Keratinocyte (primary cell): Measurements from ENCODE around the gene SMCO4. TPM values are rescaled to one million over a fixed set of nuclear protein-coding genes. Genes with fewer than 3 reads are reported as not detected.

Experiments used
- DNase-seq: peaks from one replicate; pipeline ENCODE4 v3.0.0-alpha.2; 2011; ENCODE audit warnings: low read depth, missing footprints, low spot score
- FAIRE-seq: peaks from 2 replicates; lab custom pipeline; 2011; peaks lifted over from hg19 to GRCh38; lab: Jason Lieb, UNC
- H2AFZ ChIP-seq: 2 replicates; pipeline ENCODE4 v1.6.0; 2012; ENCODE audit warnings: low read length, control low read depth, inconsistent platforms; ENCODE audit not compliant: control insufficient read depth
- H3K27ac ChIP-seq: 2 replicates; pipeline ENCODE4 v1.5.1; 2011; ENCODE audit warnings: low read length; ENCODE audit not compliant: control insufficient read depth, insufficient read depth
- H3K27me3 ChIP-seq: 3 replicates; pipeline ENCODE4 v1.6.0; 2011; ENCODE audit warnings: low read length; ENCODE audit not compliant: control insufficient read depth, insufficient read depth; ENCODE audit errors: extremely low read depth
- H3K36me3 ChIP-seq, 2 experiments: 2 replicates in 1 of 2; 3 replicates in 1 of 2; pipeline ENCODE4 v1.5.1; 2011; ENCODE audit warnings: low read length in 2 of 2, mild to moderate bottlenecking in 1 of 2; ENCODE audit not compliant: control insufficient read depth in 2 of 2, insufficient read depth in 2 of 2; ENCODE audit errors: extremely low read depth in 1 of 2
- H3K4me1 ChIP-seq: 3 replicates; pipeline ENCODE4 v1.5.1; 2011; ENCODE audit warnings: low read length; ENCODE audit not compliant: control insufficient read depth, insufficient read depth; ENCODE audit errors: extremely low read depth
- H3K4me2 ChIP-seq: 3 replicates; pipeline ENCODE4 v1.6.0; 2011; ENCODE audit warnings: low read depth, low read length; ENCODE audit not compliant: control insufficient read depth, insufficient read depth; ENCODE audit errors: extremely low read depth
- H3K4me3 ChIP-seq, 3 experiments: fragments of 200-600 bp in 1 of 3; sonication (generic) in 1 of 3; 2 replicates in 2 of 3; 3 replicates in 1 of 3; pipeline ENCODE4 v1.5.1; 2011 to 2016; ENCODE audit warnings: low read length in 3 of 3, mild to moderate bottlenecking in 3 of 3, control low read depth in 2 of 3, inconsistent platforms in 1 of 3, low read depth in 1 of 3, mixed read lengths in 1 of 3, mixed run types in 1 of 3, moderate library complexity in 1 of 3; ENCODE audit not compliant: control insufficient read depth in 2 of 3, insufficient read depth in 2 of 3; ENCODE audit errors: extremely low read depth in 1 of 3
- H3K79me2 ChIP-seq: 2 replicates; pipeline ENCODE4 v1.6.0; 2012; ENCODE audit warnings: low read length; ENCODE audit not compliant: control insufficient read depth, insufficient read depth
- H3K9ac ChIP-seq: 3 replicates; pipeline ENCODE4 v1.6.0; 2011; ENCODE audit warnings: low read length; ENCODE audit not compliant: control insufficient read depth, insufficient read depth; ENCODE audit errors: extremely low read depth
- H3K9me1 ChIP-seq: 3 replicates; pipeline ENCODE4 v1.6.0; 2011; ENCODE audit warnings: low read length; ENCODE audit not compliant: control insufficient read depth, insufficient read depth; ENCODE audit errors: extremely low read depth
- H3K9me3 ChIP-seq: 2 replicates; pipeline ENCODE4 v1.5.1; 2012; ENCODE audit warnings: low read depth, low read length; ENCODE audit not compliant: control insufficient read depth
- H4K20me1 ChIP-seq: 3 replicates; pipeline ENCODE4 v1.6.0; 2011; ENCODE audit warnings: low read length; ENCODE audit not compliant: control insufficient read depth, insufficient read depth; ENCODE audit errors: extremely low read depth
- EZH2 ChIP-seq: IDR thresholded peaks from one replicate; pipeline ENCODE4 v1.6.1; 2012; ENCODE audit warnings: inconsistent platforms, mild to moderate bottlenecking, low read length, moderate library complexity
- dilution Hi-C: fragments of 300-500 bp; cut with MboI; formaldehyde crosslinking; loops from one replicate; pipeline ENCODE4 v1.7.0; 2020; ENCODE audit warnings: low sequenced_read_pairs; ENCODE audit not compliant: extremely low pct_ligation_motif_present
- polyA plus RNA-seq, 5 experiments: library from polyadenylated mRNA; depleted of rRNA in 3 of 5; stranded (reverse) in 3 of 5; stranded (forward) in 1 of 5; unstranded in 1 of 5; fragments of >200 nt; gene quantifications; 1 replicate in 1 of 5; 2 replicates in 3 of 5; 3 replicates in 1 of 5; pipeline versions ENCODE4 v1.2.1 to v1.2.3, GENCODE V29; 2011 to 2012; ENCODE audit warnings: missing spikeins in 2 of 5, low read depth in 1 of 5, low replicate concordance in 1 of 5
- TF ChIP-seq, protein P1 (sequence below), 3 experiments: IDR thresholded peaks in 1 of 3; conservative IDR thresholded peaks in 1 of 3; optimal IDR thresholded peaks in 1 of 3; 2 replicates in 2 of 3; 3 replicates in 1 of 3; pipeline versions ENCODE3 to v1.5.1; 2011; ENCODE audit warnings: low read length in 3 of 3, mild to moderate bottlenecking in 3 of 3, moderate library complexity in 2 of 3, control low read depth in 1 of 3, inconsistent platforms in 1 of 3; ENCODE audit not compliant: insufficient read depth in 2 of 3; ENCODE audit errors: extremely low read depth in 1 of 3

The SMCO4 gene
- polyA plus RNA-seq, 1 donor (not counting 4 experiments of a cell fraction or from before 2014, with no cell fraction given): 1.5 TPM

DNA sequence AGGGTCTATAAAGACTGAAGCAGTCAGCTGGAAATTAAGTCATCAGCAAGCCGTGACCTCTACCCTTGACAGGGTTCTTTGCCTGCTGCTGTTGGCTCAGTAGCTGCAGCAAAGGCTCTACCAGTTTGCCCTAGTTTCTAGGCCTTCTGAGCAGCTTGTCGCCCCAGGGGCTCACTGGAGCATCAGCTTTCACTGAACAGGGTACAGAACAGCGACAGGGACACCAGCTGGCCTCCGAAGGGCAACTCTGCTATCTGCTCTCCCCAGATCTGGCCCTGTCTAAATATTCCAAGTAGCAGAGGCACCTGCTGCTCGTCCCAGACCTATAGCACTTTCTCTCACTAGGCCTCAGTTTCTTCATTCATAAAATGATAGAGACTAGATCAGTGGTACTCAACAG is 42.4 kb downstream of the SMCO4 start:
- DNase-seq: no peak
- Histone ChIP-seq H2AFZ (no peak overlapping the region), H3K79me2 (no peaks in the 10 kb centered on the region), H3K9me3 (no peaks in the 10 kb centered on the region), H3K4me3 (no peak overlapping the region), H3K4me2 (no peak overlapping the region), H3K9me1 (no peaks in the 10 kb centered on the region), H3K9ac (no peak overlapping the region), H3K27me3 (no peaks in the 10 kb centered on the region), H3K36me3 (no peaks in the 10 kb centered on the region), H3K27ac (no peak overlapping the region), H4K20me1 (no peaks in the 10 kb centered on the region), H3K4me1 (no peaks in the 10 kb centered on the region)
- dilution Hi-C loops: no loop called here
- FAIRE-seq: no peak
- TF ChIP-seq, protein P1, sequence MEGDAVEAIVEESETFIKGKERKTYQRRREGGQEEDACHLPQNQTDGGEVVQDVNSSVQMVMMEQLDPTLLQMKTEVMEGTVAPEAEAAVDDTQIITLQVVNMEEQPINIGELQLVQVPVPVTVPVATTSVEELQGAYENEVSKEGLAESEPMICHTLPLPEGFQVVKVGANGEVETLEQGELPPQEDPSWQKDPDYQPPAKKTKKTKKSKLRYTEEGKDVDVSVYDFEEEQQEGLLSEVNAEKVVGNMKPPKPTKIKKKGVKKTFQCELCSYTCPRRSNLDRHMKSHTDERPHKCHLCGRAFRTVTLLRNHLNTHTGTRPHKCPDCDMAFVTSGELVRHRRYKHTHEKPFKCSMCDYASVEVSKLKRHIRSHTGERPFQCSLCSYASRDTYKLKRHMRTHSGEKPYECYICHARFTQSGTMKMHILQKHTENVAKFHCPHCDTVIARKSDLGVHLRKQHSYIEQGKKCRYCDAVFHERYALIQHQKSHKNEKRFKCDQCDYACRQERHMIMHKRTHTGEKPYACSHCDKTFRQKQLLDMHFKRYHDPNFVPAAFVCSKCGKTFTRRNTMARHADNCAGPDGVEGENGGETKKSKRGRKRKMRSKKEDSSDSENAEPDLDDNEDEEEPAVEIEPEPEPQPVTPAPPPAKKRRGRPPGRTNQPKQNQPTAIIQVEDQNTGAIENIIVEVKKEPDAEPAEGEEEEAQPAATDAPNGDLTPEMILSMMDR (optimal IDR thresholded peaks at IDR 0.05 in 1 of 3, IDR thresholded peaks at IDR 0.05 in 1 of 3, conservative IDR thresholded peaks at IDR 0.05 in 1 of 3; ENCODE audit: extremely low read depth in 1 of 3, insufficient read depth in 2 of 3, low read length in 3 of 3): no peak
- TF ChIP-seq EZH2: no peak

DNA sequence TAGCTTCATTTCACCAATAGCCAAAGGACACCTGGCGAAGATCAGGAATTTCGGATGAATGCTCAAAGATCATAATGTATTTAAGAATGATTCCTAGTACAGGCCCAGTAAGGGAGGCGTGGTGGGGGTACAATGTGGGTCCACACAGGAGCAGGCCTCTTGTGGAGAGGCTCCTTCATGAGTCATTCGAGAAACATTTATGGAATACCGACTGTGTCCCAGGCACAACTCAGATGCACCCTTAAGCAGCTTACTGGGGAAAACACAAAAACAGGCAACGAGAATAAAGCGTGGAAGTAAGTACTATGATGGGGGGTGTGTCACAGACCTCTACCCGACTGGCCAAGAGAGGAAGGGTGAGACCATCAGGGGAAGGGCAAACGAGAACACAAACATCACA is 44.5 kb downstream of the SMCO4 start:
- no peak overlapping the region for H3K4me2 ChIP-seq
- FAIRE-seq (no peak), DNase-seq (no peak)
- H3K36me3 ChIP-seq: no peaks in the 10 kb centered on the region
- H3K9me1 ChIP-seq: no peaks in the 10 kb centered on the region
- H3K9ac ChIP-seq: no peak overlapping the region
- no peak overlapping the region for H3K27ac ChIP-seq
- no peaks in the 10 kb centered on the region for H3K4me1 ChIP-seq
- H3K27me3 ChIP-seq: no peaks in the 10 kb centered on the region
- dilution Hi-C loops: no loop called here
- H3K9me3 ChIP-seq: no peaks in the 10 kb centered on the region
- H4K20me1 ChIP-seq: no peaks in the 10 kb centered on the region
- TF ChIP-seq, protein P1 (optimal IDR thresholded peaks at IDR 0.05 in 1 of 3, IDR thresholded peaks at IDR 0.05 in 1 of 3, conservative IDR thresholded peaks at IDR 0.05 in 1 of 3; ENCODE audit: extremely low read depth in 1 of 3, insufficient read depth in 2 of 3, low read length in 3 of 3): no peak
- no peak for TF ChIP-seq EZH2
- no peaks in the 10 kb centered on the region for H3K79me2 ChIP-seq
- no peak overlapping the region for H2AFZ ChIP-seq
- H3K4me3 ChIP-seq: no peak overlapping the region
